ENCODE measurements around the gene DLGAP4. TPM values are rescaled to one million over a fixed set of nuclear protein-coding genes. Genes with fewer than 3 reads are reported as not detected.
A peak's percentile ranks its signal among the peaks of the same experiment; 100 is the strongest.

The DLGAP4 gene
- polyA plus RNA-seq, 4 donors = 24.3 to 37.9 (median 28.3) TPM

GRCh38 chr20:36339646-36340592 lies 33.8 kb downstream of the DLGAP4 start:
- no peak for DNase-seq
- Histone ChIP-seq H3K27ac (ENCODE audit: low read depth in 1 of 3, low read length in 2 of 3) (no peak overlapping the region), H3K4me1 (ENCODE audit: control insufficient read depth in 3 of 3, insufficient read depth in 2 of 3, low read depth in 1 of 3, low read length in 2 of 3) (no peaks in the 10 kb centered on the region), H3K36me3 (ENCODE audit: control insufficient read depth in 3 of 3, insufficient read depth in 2 of 3, low read depth in 1 of 3, low read length in 3 of 3) (no peaks in the 10 kb centered on the region), H3K9me3 (ENCODE audit: control insufficient read depth in 2 of 2, insufficient read depth in 1 of 2, low read depth in 1 of 2, low read length in 1 of 2) (no peaks in the 10 kb centered on the region), H3K4me3 (ENCODE audit: low read depth in 1 of 3, low read length in 3 of 3) (no peak overlapping the region), H3K27me3 (ENCODE audit: control insufficient read depth in 3 of 3, insufficient read depth in 3 of 3, low read length in 3 of 3) (peaks cover 0 to 3% (median 0%) of the 10 kb centered on the region in 3 donors)
- WGBS, 3 donors = 23 to 35% (median 34%) methylated on average over 23 to 24 of the region's 24 CpGs
- no peak for FAIRE-seq

- Histone ChIP-seq H3K27me3 (ENCODE audit: control insufficient read depth in 3 of 3, insufficient read depth in 3 of 3, low read length in 3 of 3) (no peaks in the 10 kb centered on the region), H3K4me1 (ENCODE audit: control insufficient read depth in 3 of 3, insufficient read depth in 2 of 3, low read depth in 1 of 3, low read length in 2 of 3) (no peaks in the 10 kb centered on the region), H3K9me3 (ENCODE audit: control insufficient read depth in 2 of 2, insufficient read depth in 1 of 2, low read depth in 1 of 2, low read length in 1 of 2) (no peaks in the 10 kb centered on the region), H3K27ac (ENCODE audit: low read depth in 1 of 3, low read length in 2 of 3) (no peak overlapping the region), H3K36me3 (ENCODE audit: control insufficient read depth in 3 of 3, insufficient read depth in 2 of 3, low read depth in 1 of 3, low read length in 3 of 3) (no peaks in the 10 kb centered on the region), H3K4me3 (ENCODE audit: low read depth in 1 of 3, low read length in 3 of 3) (no peak overlapping the region)
- no peak for DNase-seq
- no peak for FAIRE-seq
- WGBS, 3 donors = 59 to 68% (median 68%) methylated on average over 8 to 9 of the region's 9 CpGs
Observed at GRCh38 chr20:36340593-36340990, 34.5 kb downstream of the DLGAP4 start.

- H3K27me3 ChIP-seq (ENCODE audit: control insufficient read depth in 3 of 3, insufficient read depth in 3 of 3, low read length in 3 of 3) = no peaks in the 10 kb centered on the region
- H3K9me3 ChIP-seq (ENCODE audit: control insufficient read depth in 2 of 2, insufficient read depth in 1 of 2, low read depth in 1 of 2, low read length in 1 of 2) = no peaks in the 10 kb centered on the region
- no peaks in the 10 kb centered on the region for H3K36me3 ChIP-seq (ENCODE audit: control insufficient read depth in 3 of 3, insufficient read depth in 2 of 3, low read depth in 1 of 3, low read length in 3 of 3)
- no peak overlapping the region for H3K4me3 ChIP-seq (ENCODE audit: low read depth in 1 of 3, low read length in 3 of 3)
- no peak overlapping the region for H3K27ac ChIP-seq (ENCODE audit: low read depth in 1 of 3, low read length in 2 of 3)
- 80 to 83% (median 82%) methylated on average over 22 of the region's 22 CpGs for WGBS, 3 donors
- DNase-seq = no peak
- no peak for FAIRE-seq
- no peaks in the 10 kb centered on the region for H3K4me1 ChIP-seq (ENCODE audit: control insufficient read depth in 3 of 3, insufficient read depth in 2 of 3, low read depth in 1 of 3, low read length in 2 of 3)
Observed at GRCh38 chr20:36341331-36342020, 35.3 kb downstream of the DLGAP4 start.

GRCh38 chr20:36342331-36343120 lies 36.4 kb downstream of the DLGAP4 start:
- H3K9me3 ChIP-seq (ENCODE audit: control insufficient read depth in 2 of 2, insufficient read depth in 1 of 2, low read depth in 1 of 2, low read length in 1 of 2) = no peaks in the 10 kb centered on the region
- no peak overlapping the region for H3K27ac ChIP-seq (ENCODE audit: low read depth in 1 of 3, low read length in 2 of 3)
- no peak for FAIRE-seq
- WGBS, 3 donors = 71 to 77% (median 75%) methylated on average over 8 of the region's 8 CpGs
- H3K4me1 ChIP-seq (ENCODE audit: control insufficient read depth in 3 of 3, insufficient read depth in 2 of 3, low read depth in 1 of 3, low read length in 2 of 3) = no peaks in the 10 kb centered on the region
- no peak overlapping the region for H3K4me3 ChIP-seq (ENCODE audit: low read depth in 1 of 3, low read length in 3 of 3)
- H3K36me3 ChIP-seq (ENCODE audit: control insufficient read depth in 3 of 3, insufficient read depth in 2 of 3, low read depth in 1 of 3, low read length in 3 of 3) = no peaks in the 10 kb centered on the region
- DNase-seq = no peak
- H3K27me3 ChIP-seq (ENCODE audit: control insufficient read depth in 3 of 3, insufficient read depth in 3 of 3, low read length in 3 of 3) = no peaks in the 10 kb centered on the region

GRCh38 chr20:36343641-36344040 lies 37.5 kb downstream of the DLGAP4 start:
- Histone ChIP-seq H3K4me3 (ENCODE audit: low read depth in 1 of 3, low read length in 3 of 3) (no peak overlapping the region), H3K27ac (ENCODE audit: low read depth in 1 of 3, low read length in 2 of 3) (no peak overlapping the region), H3K9me3 (ENCODE audit: control insufficient read depth in 2 of 2, insufficient read depth in 1 of 2, low read depth in 1 of 2, low read length in 1 of 2) (no peaks in the 10 kb centered on the region), H3K27me3 (ENCODE audit: control insufficient read depth in 3 of 3, insufficient read depth in 3 of 3, low read length in 3 of 3) (no peaks in the 10 kb centered on the region), H3K36me3 (ENCODE audit: control insufficient read depth in 3 of 3, insufficient read depth in 2 of 3, low read depth in 1 of 3, low read length in 3 of 3) (no peaks in the 10 kb centered on the region), H3K4me1 (ENCODE audit: control insufficient read depth in 3 of 3, insufficient read depth in 2 of 3, low read depth in 1 of 3, low read length in 2 of 3) (no peaks in the 10 kb centered on the region)
- no peak for FAIRE-seq
- WGBS, 3 donors = 52 to 81% (median 71%) methylated on average over 5 of the region's 5 CpGs
- no peak for DNase-seq

- no peak for FAIRE-seq
Observed at GRCh38 chr20:36344517-36345132, 38.5 kb downstream of the DLGAP4 start.

GRCh38 chr20:36346256-36346655 lies 40.1 kb downstream of the DLGAP4 start:
- no peak for FAIRE-seq
- Histone ChIP-seq H3K4me3 (ENCODE audit: low read depth in 1 of 3, low read length in 3 of 3) (no peak overlapping the region), H3K27me3 (ENCODE audit: control insufficient read depth in 3 of 3, insufficient read depth in 3 of 3, low read length in 3 of 3) (no peaks in the 10 kb centered on the region), H3K36me3 (ENCODE audit: control insufficient read depth in 3 of 3, insufficient read depth in 2 of 3, low read depth in 1 of 3, low read length in 3 of 3) (no peaks in the 10 kb centered on the region), H3K27ac (ENCODE audit: low read depth in 1 of 3, low read length in 2 of 3) (no peak overlapping the region), H3K4me1 (ENCODE audit: control insufficient read depth in 3 of 3, insufficient read depth in 2 of 3, low read depth in 1 of 3, low read length in 2 of 3) (no peaks in the 10 kb centered on the region), H3K9me3 (ENCODE audit: control insufficient read depth in 2 of 2, insufficient read depth in 1 of 2, low read depth in 1 of 2, low read length in 1 of 2) (no peaks in the 10 kb centered on the region)
- 88 to 91% (median 89%) methylated on average over 3 of the region's 3 CpGs for WGBS, 3 donors
- no peak for DNase-seq

More at GRCh38 chr20:36344517-36345132, 38.5 kb downstream of the DLGAP4 start:
- WGBS, 3 donors = 10 to 15% (median 14%) methylated on average over 4 of the region's 4 CpGs
- Histone ChIP-seq H3K4me3 (ENCODE audit: low read depth in 1 of 3, low read length in 3 of 3) (no peak overlapping the region), H3K27me3 (ENCODE audit: control insufficient read depth in 3 of 3, insufficient read depth in 3 of 3, low read length in 3 of 3) (no peaks in the 10 kb centered on the region), H3K9me3 (ENCODE audit: control insufficient read depth in 2 of 2, insufficient read depth in 1 of 2, low read depth in 1 of 2, low read length in 1 of 2) (no peaks in the 10 kb centered on the region), H3K36me3 (ENCODE audit: control insufficient read depth in 3 of 3, insufficient read depth in 2 of 3, low read depth in 1 of 3, low read length in 3 of 3) (no peaks in the 10 kb centered on the region), H3K27ac (ENCODE audit: low read depth in 1 of 3, low read length in 2 of 3) (no peak overlapping the region), H3K4me1 (ENCODE audit: control insufficient read depth in 3 of 3, insufficient read depth in 2 of 3, low read depth in 1 of 3, low read length in 2 of 3) (no peaks in the 10 kb centered on the region)
- peak; percentile 33 to 75 for DNase-seq
